Activated CD8-positive, alpha-beta T cell treated with anti-CD3 and anti-CD28 coated beads for 36 hours (primary cell): ENCODE results near the gene FMNL2. TPM values are rescaled to one million over a fixed set of nuclear protein-coding genes. Genes with fewer than 3 reads are reported as not detected.

Source experiments
- ATAC-seq: fragments of 200-7000 bp; cut with Tn5 transposase; one replicate; pipeline ENCODE4 v1.10.0; 2021; ENCODE audit warnings: mild to moderate bottlenecking, moderate library complexity
- CTCF ChIA-PET: fragments of 350-600 bp; sonication (Branson Sonifier 250); formaldehyde crosslinking; loops from one replicate; lab custom pipeline; 2021; ENCODE audit warnings: antibody characterized with exemption; lab: Charles Lee
- POLR2A ChIA-PET: fragments of 350-600 bp; sonication (Branson Sonifier 250); formaldehyde crosslinking; loops from one replicate; lab custom pipeline; 2021; ENCODE audit warnings: antibody characterized with exemption; lab: Charles Lee
- DNase-seq: peaks from one replicate; pipeline ENCODE4 v3.0.0-alpha.2; 2020
- H3K27ac Mint-ChIP-seq: one replicate; pipeline ENCODE4 v1.8.0; 2021; ENCODE audit warnings: mild to moderate bottlenecking, mixed read lengths
- H3K27me3 Mint-ChIP-seq: one replicate; pipeline ENCODE4 v1.8.0; 2021; ENCODE audit warnings: mixed read lengths
- H3K36me3 Mint-ChIP-seq: one replicate; pipeline ENCODE4 v1.8.0; 2021; ENCODE audit warnings: low read depth, mixed read lengths
- H3K4me1 Mint-ChIP-seq: one replicate; pipeline ENCODE4 v1.8.0; 2021; ENCODE audit warnings: low read depth, mixed read lengths
- H3K4me3 Mint-ChIP-seq: one replicate; pipeline ENCODE4 v1.8.0; 2021; ENCODE audit warnings: mild to moderate bottlenecking, moderate library complexity, mixed read lengths
- H3K9me3 Mint-ChIP-seq: one replicate; pipeline ENCODE4 v1.8.0; 2021; ENCODE audit warnings: mixed read lengths
- CTCF ChIP-seq: fragments of 200-600 bp; IDR thresholded peaks from one replicate; pipeline ENCODE4 v1.8.0; 2022; ENCODE audit warnings: antibody characterized with exemption, mild to moderate bottlenecking
- intact Hi-C: fragments of 100-400 bp; cut with micrococcal nuclease; formaldehyde crosslinking; loops from one replicate; pipeline ENCODE4 v1.10.0; 2022
- total RNA-seq, 2 experiments: library from RNA; stranded (reverse); gene quantifications; one replicate each; pipeline ENCODE4 v1.2.3, GENCODE V29; 2021

The FMNL2 gene
- total RNA-seq, 2 experiments from 2014 or later: 1.1 TPM

- ChIA-PET CTCF (no interaction called here), POLR2A (no interaction called here)
- peaks cover 17% of the 10 kb centered on the region for H3K27me3 Mint-ChIP-seq
- TF ChIP-seq CTCF: no peak
- no peak for ATAC-seq
- intact Hi-C loops: no loop called here
- no peaks in the 10 kb centered on the region for H3K36me3 Mint-ChIP-seq
- peaks cover 7% of the 10 kb centered on the region for H3K4me1 Mint-ChIP-seq
- H3K4me3 Mint-ChIP-seq: no peak overlapping the region
- H3K9me3 Mint-ChIP-seq: no peaks in the 10 kb centered on the region
- no peak for DNase-seq
- no peak overlapping the region for H3K27ac Mint-ChIP-seq
Measured at GRCh38 chr2:152408254-152408653, 73.3 kb downstream of the FMNL2 start.

- DNase-seq (no peak), ATAC-seq (no peak)
- ChIA-PET POLR2A (no interaction called here), CTCF (no interaction called here)
- intact Hi-C loops: no loop called here
- Mint-ChIP-seq H3K27me3 (peaks cover 23% of the 10 kb centered on the region), H3K36me3 (no peaks in the 10 kb centered on the region), H3K27ac (no peak overlapping the region), H3K9me3 (no peaks in the 10 kb centered on the region), H3K4me1 (peaks cover 6% of the 10 kb centered on the region), H3K4me3 (no peak overlapping the region)
- no peak for TF ChIP-seq CTCF
Measured at GRCh38 chr2:152409386-152410164, 74.6 kb downstream of the FMNL2 start.

- intact Hi-C loops: no loop called here
- H3K4me1 Mint-ChIP-seq: peaks cover 6% of the 10 kb centered on the region
- peaks cover 20% of the 10 kb centered on the region for H3K27me3 Mint-ChIP-seq
Measured at GRCh38 chr2:152410165-152410597, 75.2 kb downstream of the FMNL2 start.

GRCh38 chr2:152411154-152411553 is 76.2 kb downstream of the FMNL2 start:
- POLR2A ChIA-PET: no interaction called here
- Mint-ChIP-seq H3K27ac (no peak overlapping the region), H3K9me3 (no peaks in the 10 kb centered on the region), H3K36me3 (no peaks in the 10 kb centered on the region), H3K4me3 (no peak overlapping the region), H3K27me3 (peaks cover 20% of the 10 kb centered on the region), H3K4me1 (peaks cover 9% of the 10 kb centered on the region)
- intact Hi-C loops: no loop called here
- CTCF ChIA-PET: no interaction called here
- TF ChIP-seq CTCF: no peak
- no peak for DNase-seq
- ATAC-seq: no peak

More at GRCh38 chr2:152410165-152410597, 75.2 kb downstream of the FMNL2 start:
- DNase-seq: no peak
- H3K36me3 Mint-ChIP-seq: no peaks in the 10 kb centered on the region
- ChIA-PET CTCF (no interaction called here), POLR2A (no interaction called here)
- TF ChIP-seq CTCF: no peak
- no peaks in the 10 kb centered on the region for H3K9me3 Mint-ChIP-seq
- no peak overlapping the region for H3K4me3 Mint-ChIP-seq
- no peak overlapping the region for H3K27ac Mint-ChIP-seq
- ATAC-seq: no peak

- POLR2A ChIA-PET: no interaction called here
- intact Hi-C loops: no loop called here
- H3K9me3 Mint-ChIP-seq: no peaks in the 10 kb centered on the region
- CTCF ChIA-PET: no interaction called here
- peaks cover 5% of the 10 kb centered on the region for H3K4me1 Mint-ChIP-seq
- no peaks in the 10 kb centered on the region for H3K36me3 Mint-ChIP-seq
- no peak for DNase-seq
- H3K27ac Mint-ChIP-seq: no peak overlapping the region
- ATAC-seq: no peak
- no peak for TF ChIP-seq CTCF
- H3K27me3 Mint-ChIP-seq: peaks cover 20% of the 10 kb centered on the region
- no peak overlapping the region for H3K4me3 Mint-ChIP-seq
Measured at GRCh38 chr2:152413228-152414030, 78.5 kb downstream of the FMNL2 start.
